NT2/D1 (cell line): ENCODE results near the gene SYNRG.
A peak's percentile ranks its signal among the peaks of the same experiment; 100 is the strongest.
"Not testable (repeated sequence)": the region's sequence is repeated elsewhere in the genome, so short reads cannot be mapped to it uniquely, and the experiment has no call there.

Experiments
- DNase-seq: peaks from one replicate; pipeline ENCODE4 v3.0.0-alpha.2; 2011; ENCODE audit warnings: low read depth, low spot score
- H3K27me3 ChIP-seq: 2 replicates; pipeline ENCODE4 v1.6.0; 2011; ENCODE audit warnings: mild to moderate bottlenecking; ENCODE audit not compliant: insufficient read length, insufficient read depth
- H3K36me3 ChIP-seq: 2 replicates; pipeline ENCODE4 v1.6.1; 2011; ENCODE audit warnings: mild to moderate bottlenecking, low read length, mixed read lengths; ENCODE audit not compliant: insufficient read depth, insufficient read length
- H3K4me1 ChIP-seq: 2 replicates; pipeline ENCODE4 v1.5.1; 2011; ENCODE audit not compliant: insufficient read depth, insufficient read length
- H3K4me3 ChIP-seq: 2 replicates; pipeline ENCODE4 v1.5.1; 2011; ENCODE audit warnings: low read depth; ENCODE audit not compliant: insufficient read length
- H3K9ac ChIP-seq: 2 replicates; pipeline ENCODE4 v1.6.0; 2011; ENCODE audit warnings: low read depth; ENCODE audit not compliant: insufficient read length
- H3K9me3 ChIP-seq: 2 replicates; pipeline ENCODE4 v1.5.1; 2011; ENCODE audit warnings: mild to moderate bottlenecking, low read length; ENCODE audit not compliant: insufficient read depth
- SUZ12 ChIP-seq: IDR thresholded peaks from 2 replicates; pipeline ENCODE4 v1.6.1; 2011; ENCODE audit not compliant: insufficient read length, insufficient read depth; ENCODE audit errors: extremely low read depth
- YY1 ChIP-seq: IDR thresholded peaks from 2 replicates; pipeline ENCODE4 v1.6.1; 2011; ENCODE audit not compliant: insufficient read length, insufficient read depth
- ZNF274 ChIP-seq: IDR thresholded peaks from 2 replicates; pipeline ENCODE4 v1.6.1; 2011; ENCODE audit warnings: mild to moderate bottlenecking, low read depth, low read length

SYNRG gene

GRCh38 chr17:37643118-37643766, 34.0 kb upstream of the SYNRG start, which contains the start of gene DDX52:
TSS of gene DDX52 (minus strand) at chr17:37643446. CDS start at chr17:37643420, 26 bp downstream.
- Histone ChIP-seq H3K9me3 (no peaks in the 10 kb centered on the region), H3K36me3 (peaks cover 37% of the 10 kb centered on the region), H3K9ac (peak within 1 kb of the TSS; percentile 85), H3K4me3 (peak within 1 kb of the TSS; percentile 97), H3K4me1 (no peaks in the 10 kb centered on the region), H3K27me3 (peaks cover 8% of the 10 kb centered on the region)
- peak; percentile 59 for DNase-seq
- no peak for TF ChIP-seq ZNF274
- TF ChIP-seq YY1: peak; percentile 53
- no peak for TF ChIP-seq SUZ12

GRCh38 chr17:37642681-37643080, 33.5 kb upstream of the SYNRG start:
- H3K27me3 ChIP-seq: peaks cover 8% of the 10 kb centered on the region
- no peak for DNase-seq
- H3K9me3 ChIP-seq: no peaks in the 10 kb centered on the region
- TF ChIP-seq ZNF274 (no peak), SUZ12 (no peak), YY1 (no peak)
- H3K9ac ChIP-seq: peak overlapping the region; percentile 85
- no peaks in the 10 kb centered on the region for H3K4me1 ChIP-seq
- H3K36me3 ChIP-seq: peaks cover 42% of the 10 kb centered on the region
- H3K4me3 ChIP-seq: peak overlapping the region; percentile 97

DNA sequence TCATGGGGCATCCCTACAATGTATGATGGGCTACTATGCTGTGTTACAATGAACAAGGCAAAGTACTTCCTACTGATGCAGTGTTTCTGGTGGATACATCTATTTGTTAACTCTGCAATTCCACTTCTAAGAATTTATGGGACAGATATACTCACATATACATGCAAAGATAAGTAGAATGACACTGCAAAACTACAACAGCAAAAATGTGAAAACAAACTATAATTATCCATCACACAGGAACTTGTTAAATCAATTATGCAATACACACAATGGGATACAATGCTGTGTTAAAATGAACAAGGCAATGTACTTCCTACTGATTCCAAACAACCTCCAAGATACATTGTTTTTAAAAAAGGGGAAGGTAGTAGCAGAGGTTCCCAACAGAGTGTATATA, 30.8 kb upstream of the SYNRG start:
- Histone ChIP-seq H3K27me3 (peaks cover 4% of the 10 kb centered on the region), H3K4me3 (no peak overlapping the region), H3K9me3 (0 out of 2 replicates have a peak, but pooled peaks cover 6% of the 10 kb centered on the region), H3K4me1 (no peaks in the 10 kb centered on the region), H3K36me3 (peaks cover 65% of the 10 kb centered on the region), H3K9ac (no peak overlapping the region)
- DNase-seq: no peak
- no peak for TF ChIP-seq ZNF274
- no peak for TF ChIP-seq YY1
- no peak for TF ChIP-seq SUZ12

DNA sequence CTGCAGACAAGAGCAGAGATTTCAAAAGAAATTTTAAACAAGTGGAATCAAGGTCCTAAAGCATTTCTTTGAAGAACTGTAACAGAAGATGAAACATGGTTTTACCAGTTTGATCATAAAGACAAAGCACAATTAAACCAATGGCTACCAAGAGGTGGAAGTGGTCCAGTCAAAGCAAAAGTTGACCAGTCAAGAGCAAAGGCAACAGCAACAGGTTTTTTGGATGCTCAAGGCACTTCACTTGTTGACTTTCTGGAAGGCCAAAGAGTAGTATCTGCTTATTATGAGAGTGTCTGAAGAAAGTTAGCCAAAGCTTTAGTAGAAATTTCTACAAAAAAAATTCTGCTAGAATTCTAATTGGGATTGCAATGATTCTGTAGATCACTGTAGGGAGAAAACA, 28.7 kb upstream of the SYNRG start:
- H3K27me3 ChIP-seq: no peaks in the 10 kb centered on the region
- H3K9me3 ChIP-seq: 0 out of 2 replicates have a peak, but pooled peaks cover 6% of the 10 kb centered on the region
- peaks cover 77% of the 10 kb centered on the region for H3K36me3 ChIP-seq
- no peak overlapping the region for H3K9ac ChIP-seq
- TF ChIP-seq ZNF274 (no peak), SUZ12 (no peak), YY1 (no peak)
- H3K4me3 ChIP-seq: no peak overlapping the region
- H3K4me1 ChIP-seq: no peaks in the 10 kb centered on the region
- DNase-seq: no peak

GRCh38 chr17:37616430-37616829, 7.2 kb upstream of the SYNRG start:
- H3K9ac ChIP-seq, H3K27me3 ChIP-seq, DNase-seq, H3K4me1 ChIP-seq, H3K9me3 ChIP-seq, H3K4me3 ChIP-seq: not testable (repeated sequence)
- H3K36me3 ChIP-seq: peaks cover 91% of the 10 kb centered on the region

GRCh38 chr17:37614823-37615222, 5.6 kb upstream of the SYNRG start:
- Histone ChIP-seq H3K27me3 (no peaks in the 10 kb centered on the region), H3K9me3 (no peaks in the 10 kb centered on the region)
- TF ChIP-seq SUZ12 (no peak), ZNF274 (no peak), YY1 (no peak)

DNA sequence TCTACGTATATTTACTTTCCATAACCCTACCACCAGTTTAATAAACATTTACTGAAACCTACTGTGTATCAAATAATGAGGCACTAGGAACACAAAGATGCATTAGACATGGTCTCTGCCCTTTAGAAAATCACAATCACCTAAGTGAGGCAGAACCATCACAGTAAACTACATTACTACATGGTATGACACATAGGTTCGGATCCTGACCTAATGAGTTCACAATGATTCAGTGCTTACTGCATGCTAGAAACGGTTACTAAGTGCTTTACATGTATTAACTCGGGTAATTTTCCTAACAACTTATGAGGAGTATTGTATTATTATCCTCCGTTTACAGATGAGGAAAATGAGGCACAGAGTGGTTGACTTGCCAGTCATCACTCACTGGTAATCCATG, 5.2 kb upstream of the SYNRG start:
- no peaks in the 10 kb centered on the region for H3K4me1 ChIP-seq
- peaks cover 74% of the 10 kb centered on the region for H3K36me3 ChIP-seq
- no peak for DNase-seq
- no peak overlapping the region for H3K9ac ChIP-seq
- no peak for TF ChIP-seq SUZ12
- H3K27me3 ChIP-seq: no peaks in the 10 kb centered on the region
- H3K4me3 ChIP-seq: no peak overlapping the region
- no peaks in the 10 kb centered on the region for H3K9me3 ChIP-seq

More at GRCh38 chr17:37614823-37615222, 5.6 kb upstream of the SYNRG start:
- Histone ChIP-seq H3K4me3 (no peak overlapping the region), H3K36me3 (peaks cover 78% of the 10 kb centered on the region), H3K9ac (no peak overlapping the region), H3K4me1 (no peaks in the 10 kb centered on the region)
- DNase-seq: no peak

- no peak for TF ChIP-seq SUZ12
- no peak for TF ChIP-seq YY1
- no peak for TF ChIP-seq ZNF274
- Histone ChIP-seq H3K4me3 (no peak overlapping the region), H3K4me1 (no peaks in the 10 kb centered on the region), H3K9me3 (no peaks in the 10 kb centered on the region), H3K36me3 (peaks cover 45% of the 10 kb centered on the region), H3K27me3 (no peaks in the 10 kb centered on the region), H3K9ac (no peak overlapping the region)
- DNase-seq: no peak
These were observed 1.8 kb upstream of the SYNRG start for GRCh38 chr17:37610971-37611370.

DNA sequence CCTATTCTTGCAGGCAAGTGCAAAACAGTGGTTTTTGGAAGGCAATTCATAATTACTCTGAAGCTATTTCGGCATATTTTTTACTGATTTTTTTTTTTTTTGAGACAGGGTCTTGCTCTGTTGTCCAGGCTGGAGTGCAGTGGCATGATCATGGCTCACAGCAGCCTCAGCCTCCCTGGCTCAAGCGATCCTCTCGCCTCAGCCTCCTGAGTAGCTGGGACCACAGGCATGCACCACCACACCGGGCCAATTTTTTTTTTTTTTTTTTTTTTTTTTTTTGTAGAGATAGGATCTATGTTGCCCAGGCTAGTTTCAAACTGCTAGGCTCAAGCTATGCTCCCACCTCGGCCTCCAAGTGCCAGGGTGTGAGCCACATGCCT, 813 bp upstream of the SYNRG start:
- H3K27me3 ChIP-seq, H3K4me1 ChIP-seq, DNase-seq, H3K9me3 ChIP-seq: not testable (repeated sequence)
- Histone ChIP-seq H3K4me3 (peak overlapping the region; percentile 32), H3K9ac (peak overlapping the region; percentile 74), H3K36me3 (peaks cover 43% of the 10 kb centered on the region)
